Coronary artery (tissue), 2 donors: ENCODE measurements around the gene TMEM95.
"Not testable (repeated sequence)": the region's sequence is repeated elsewhere in the genome, so short reads cannot be mapped to it uniquely, and the experiment has no call there.

Source experiments
- DNase-seq: peaks from one replicate; pipeline ENCODE4 v3.0.0-alpha.2; 2017; ENCODE audit warnings: low spot score
- H3K27ac ChIP-seq, 2 donors: fragments of 200-600 bp; sonication (generic); one replicate each; pipeline ENCODE4 v1.5.1; 2016 to 2019
- H3K4me3 ChIP-seq: fragments of 200-600 bp; sonication (generic); 2 replicates; pipeline ENCODE4 v1.5.1; 2016; ENCODE audit warnings: mild to moderate bottlenecking, moderate library complexity
- CTCF ChIP-seq: fragments of 200-600 bp; sonication (generic); IDR thresholded peaks from one replicate; pipeline ENCODE4 v1.5.1; 2019; ENCODE audit warnings: antibody characterized with exemption

Gene TMEM95

GRCh38 chr17:7367918-7368598 is 13.1 kb downstream of the TMEM95 start:
- no peak for TF ChIP-seq CTCF
- no peak overlapping the region for H3K4me3 ChIP-seq
- DNase-seq: no peak
- H3K27ac ChIP-seq: no peak overlapping the region

- DNase-seq, H3K4me3 ChIP-seq, H3K27ac ChIP-seq: not testable (repeated sequence)
These were observed 13.6 kb downstream of the TMEM95 start for GRCh38 chr17:7368599-7368994.

GRCh38 chr17:7369825-7370224 is 14.9 kb downstream of the TMEM95 start:
- no peak for DNase-seq
- Histone ChIP-seq H3K4me3 (no peak overlapping the region), H3K27ac (no peak overlapping the region)
- TF ChIP-seq CTCF: no peak

- H3K27ac ChIP-seq: no peak overlapping the region
- H3K4me3 ChIP-seq: no peak overlapping the region
- TF ChIP-seq CTCF: no peak
- no peak for DNase-seq
These were observed 15.9 kb downstream of the TMEM95 start for GRCh38 chr17:7370853-7371252.

- no peak overlapping the region for H3K27ac ChIP-seq
- no peak overlapping the region for H3K4me3 ChIP-seq
- no peak for TF ChIP-seq CTCF
- no peak for DNase-seq
These were observed 19.4 kb downstream of the TMEM95 start for GRCh38 chr17:7374353-7374752.

GRCh38 chr17:7379134-7379533 is 24.2 kb downstream of the TMEM95 start:
- TF ChIP-seq CTCF: no peak
- no peak overlapping the region for H3K4me3 ChIP-seq
- H3K27ac ChIP-seq: no peak overlapping the region
- no peak for DNase-seq

GRCh38 chr17:7380321-7380720 is 25.4 kb downstream of the TMEM95 start:
- TF ChIP-seq CTCF: no peak
- H3K27ac ChIP-seq: peak overlapping the region in 1 of 2 donors; percentile 26
- peak overlapping the region; percentile 79 for H3K4me3 ChIP-seq
- no peak for DNase-seq
